Brain microvascular endothelial cell (primary cell): ENCODE results near the gene HBE1.

Experiments
- DNase-seq: peaks from one replicate; pipeline ENCODE4 v3.0.0-alpha.2; 2020
- H3K27ac ChIP-seq: fragments of 250-450 bp; sonication (Bioruptor Pico); 2 replicates; pipeline ENCODE4 v1.5.1; 2020; ENCODE audit warnings: mild to moderate bottlenecking, moderate library complexity
- H3K27me3 ChIP-seq: fragments of 250-450 bp; sonication (Bioruptor Pico); replicated peaks from 2 replicates; pipeline ENCODE4 v1.5.1; 2020; ENCODE audit warnings: mild to moderate bottlenecking
- H3K36me3 ChIP-seq: fragments of 250-450 bp; sonication (Bioruptor Pico); replicated peaks from 2 replicates; pipeline ENCODE4 v1.5.1; 2020; ENCODE audit warnings: mild to moderate bottlenecking
- H3K4me3 ChIP-seq: 2 replicates; pipeline ENCODE4 v1.5.1; 2011; ENCODE audit warnings: low read depth, mild to moderate bottlenecking, control low read depth, low read length, moderate library complexity
- CTCF ChIP-seq: IDR thresholded peaks from 2 replicates; pipeline ENCODE4 v1.5.1; 2011; ENCODE audit warnings: low read depth, mild to moderate bottlenecking, moderate library complexity, low read length, control low read depth, inconsistent platforms; ENCODE audit errors: missing control alignments
- in situ Hi-C: cut with HindIII; loops from 2 replicates; pipeline ENCODE4 v1.10.0; 2017; ENCODE audit warnings: low sequenced_read_pairs, low pct_ligation_motif_present

HBE1 gene

GRCh38 chr11:5226732-5227310 is 42.9 kb downstream of the HBE1 start, which contains the start of gene HBB:
Gene HBB, minus strand, starts transcription at chr11:5227071. Its CDS starts 50 bp downstream, at chr11:5227021.
- no peaks in the 10 kb centered on the region for H3K27me3 ChIP-seq
- no peak for DNase-seq
- no peaks in the 10 kb centered on the region for H3K36me3 ChIP-seq
- no peak within 1 kb of the TSS for H3K4me3 ChIP-seq
- in situ Hi-C loops = no loop called here
- no peak for TF ChIP-seq CTCF
- H3K27ac ChIP-seq = no peak within 1 kb of the TSS

DNA sequence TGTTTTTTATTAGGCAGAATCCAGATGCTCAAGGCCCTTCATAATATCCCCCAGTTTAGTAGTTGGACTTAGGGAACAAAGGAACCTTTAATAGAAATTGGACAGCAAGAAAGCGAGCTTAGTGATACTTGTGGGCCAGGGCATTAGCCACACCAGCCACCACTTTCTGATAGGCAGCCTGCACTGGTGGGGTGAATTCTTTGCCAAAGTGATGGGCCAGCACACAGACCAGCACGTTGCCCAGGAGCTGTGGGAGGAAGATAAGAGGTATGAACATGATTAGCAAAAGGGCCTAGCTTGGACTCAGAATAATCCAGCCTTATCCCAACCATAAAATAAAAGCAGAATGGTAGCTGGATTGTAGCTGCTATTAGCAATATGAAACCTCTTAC is 44.3 kb downstream of the HBE1 start:
- no peak for DNase-seq
- Histone ChIP-seq H3K27me3 (no peaks in the 10 kb centered on the region), H3K4me3 (no peak overlapping the region), H3K36me3 (no peaks in the 10 kb centered on the region), H3K27ac (no peak overlapping the region)
- in situ Hi-C loops = no loop called here
- no peak for TF ChIP-seq CTCF

- Histone ChIP-seq H3K27me3 (no peaks in the 10 kb centered on the region), H3K27ac (no peak overlapping the region), H3K36me3 (no peaks in the 10 kb centered on the region), H3K4me3 (no peak overlapping the region)
- TF ChIP-seq CTCF = no peak
- in situ Hi-C loops = no loop called here
- no peak for DNase-seq
These were observed 44.9 kb downstream of the HBE1 start for GRCh38 chr11:5224538-5225479.

DNA sequence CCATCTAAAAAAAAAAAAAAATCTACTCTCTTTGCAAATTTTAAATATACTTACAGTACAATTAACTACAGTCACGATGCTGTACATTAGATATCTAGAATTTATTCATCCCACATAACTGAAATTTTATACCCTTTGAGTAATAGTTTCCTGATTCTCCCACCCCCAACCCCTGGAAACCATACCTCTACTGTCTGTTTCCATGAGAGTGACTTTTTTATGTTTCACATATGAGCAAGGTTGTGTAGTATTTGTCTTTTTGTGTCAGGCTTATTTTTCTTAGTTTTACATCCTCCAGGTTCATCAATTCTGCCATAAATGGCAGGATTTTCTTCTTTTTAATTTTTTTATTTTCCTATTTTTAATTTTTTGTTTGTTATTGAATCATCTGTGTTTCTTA is 46.1 kb downstream of the HBE1 start:
- no peak for TF ChIP-seq CTCF
- no peak for DNase-seq
- Histone ChIP-seq H3K27ac (no peak overlapping the region), H3K4me3 (no peak overlapping the region), H3K36me3 (no peaks in the 10 kb centered on the region), H3K27me3 (no peaks in the 10 kb centered on the region)
- in situ Hi-C loops = no loop called here

DNA sequence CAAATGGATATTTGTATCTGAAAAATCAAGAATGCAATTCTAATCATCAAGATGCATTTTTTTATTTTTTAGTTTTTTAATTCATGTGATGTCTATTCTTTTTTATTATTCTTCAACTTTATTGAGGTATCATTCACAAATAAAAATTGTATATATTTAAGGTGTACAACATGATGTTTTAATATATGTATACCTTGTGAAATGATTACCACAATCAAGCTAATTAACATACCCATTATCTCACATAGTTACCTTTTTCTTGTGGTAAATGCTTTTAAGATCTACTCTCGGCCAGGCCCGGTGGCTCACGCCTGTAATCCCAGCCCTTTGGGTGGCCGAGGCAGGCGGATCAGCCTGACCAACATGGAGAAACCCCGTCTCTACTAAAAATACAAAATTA is 46.6 kb downstream of the HBE1 start:
- DNase-seq = no peak
- no peaks in the 10 kb centered on the region for H3K27me3 ChIP-seq
- H3K27ac ChIP-seq = no peak overlapping the region
- H3K36me3 ChIP-seq = no peaks in the 10 kb centered on the region
- in situ Hi-C loops = no loop called here
- no peak overlapping the region for H3K4me3 ChIP-seq
- TF ChIP-seq CTCF = no peak
